Measurements from ENCODE around the gene FMC1. TPM values are rescaled to one million over a fixed set of nuclear protein-coding genes. Genes with fewer than 3 reads are reported as not detected.

Gene FMC1
- total RNA-seq, 1 donor from 2014 or later: 48.0 TPM

DNA sequence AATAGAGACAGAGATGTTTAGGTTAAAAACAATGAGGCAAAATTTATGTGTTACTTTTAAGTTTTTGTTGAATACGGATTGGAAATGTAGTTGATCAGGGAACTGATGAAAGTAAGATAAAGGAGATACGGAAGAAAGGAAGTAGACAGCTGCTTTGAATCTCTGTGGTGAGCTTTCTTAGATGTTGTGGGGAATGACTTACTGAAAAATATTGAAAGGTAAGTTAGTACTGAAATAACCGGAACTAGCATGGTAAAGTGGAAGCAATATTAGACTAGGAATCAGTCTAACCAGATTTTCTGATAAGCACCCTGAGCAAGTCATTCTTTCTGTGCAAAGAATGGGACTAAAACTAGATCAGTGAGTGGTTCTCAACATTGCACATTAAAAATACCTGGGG, 53.4 kb downstream of the FMC1 start:
- Histone ChIP-seq H3K9me3 (ENCODE audit: control insufficient read depth in 3 of 3, low read length in 3 of 3) (no peaks in the 10 kb centered on the region), H3K9ac (ENCODE audit: low read depth in 1 of 3, low read length in 3 of 3) (no peak overlapping the region), H3K27me3 (ENCODE audit: control insufficient read depth in 3 of 3, insufficient read depth in 3 of 3, low read length in 3 of 3) (no peaks in the 10 kb centered on the region), H3K36me3 (ENCODE audit: control insufficient read depth in 3 of 3, insufficient read depth in 3 of 3, low read length in 3 of 3) (peaks cover 2 to 26% (median 11%) of the 10 kb centered on the region in 3 donors), H3K4me3 (ENCODE audit: low read length in 3 of 3) (no peak overlapping the region), H3K4me1 (ENCODE audit: control insufficient read depth in 3 of 3, insufficient read depth in 3 of 3, low read length in 3 of 3) (peaks cover 0 to 2% (median 0%) of the 10 kb centered on the region in 3 donors), H3K27ac (ENCODE audit: low read depth, low read length) (no peak overlapping the region)

Small RNA genes within 50 kb of the gene (small RNA-seq; reads per million reads assigned to genes)
- not detected for gene RNU6-206P

Other genes starting within 250 kb of the FMC1 start
- 18.8 TPM for gene ZC3HAV1, start 231.6 kb upstream of the FMC1 start, total RNA-seq
- gene UBN2, start 110.1 kb upstream of the FMC1 start, total RNA-seq: 11.5 TPM
- 32.9 TPM for gene LUC7L2, start 18.6 kb downstream of the FMC1 start, total RNA-seq
- gene KLRG2, start 142.3 kb downstream of the FMC1 start, total RNA-seq: not detected
- gene CLEC2L, start 182.3 kb downstream of the FMC1 start, total RNA-seq: 0.52 TPM